Iris pigment epithelial cell (primary cell): ENCODE measurements around the gene GSTM3.
"Not testable (repeated sequence)": the region's sequence is repeated elsewhere in the genome, so short reads cannot be mapped to it uniquely, and the experiment has no call there.

Experiments used
- DNase-seq: peaks from one replicate; pipeline ENCODE4 v3.0.0-alpha.2; 2011; ENCODE audit warnings: low read depth

Gene GSTM3

GRCh38 chr1:109726728-109727373 lies 14.0 kb downstream of the GSTM3 start:
- no peak for DNase-seq

- DNase-seq: no peak
Observed at GRCh38 chr1:109726007-109726406, 14.8 kb downstream of the GSTM3 start.

- DNase-seq: no peak
Observed at GRCh38 chr1:109725510-109725909, 15.3 kb downstream of the GSTM3 start.

- DNase-seq: no peak
Observed at GRCh38 chr1:109724933-109725332, 15.9 kb downstream of the GSTM3 start.

GRCh38 chr1:109722908-109723691 lies 17.7 kb downstream of the GSTM3 start:
- no peak for DNase-seq

GRCh38 chr1:109721971-109722370 lies 18.9 kb downstream of the GSTM3 start:
- no peak for DNase-seq

- DNase-seq: peak; percentile 45
Observed at GRCh38 chr1:109721042-109721441, 19.8 kb downstream of the GSTM3 start.

- DNase-seq: peak; percentile 52
Observed at GRCh38 chr1:109719337-109719837, 21.5 kb downstream of the GSTM3 start.

- DNase-seq: peak; percentile 15
Observed at GRCh38 chr1:109718495-109718894, 22.3 kb downstream of the GSTM3 start.

GRCh38 chr1:109717729-109718128 lies 23.1 kb downstream of the GSTM3 start:
- DNase-seq: no peak

GRCh38 chr1:109716570-109717090 lies 24.2 kb downstream of the GSTM3 start:
- DNase-seq: no peak

- DNase-seq: no peak
Observed at GRCh38 chr1:109716121-109716520, 24.7 kb downstream of the GSTM3 start.

- DNase-seq: no peak
Observed at GRCh38 chr1:109714661-109715372, 26.0 kb downstream of the GSTM3 start.

GRCh38 chr1:109713636-109714035 lies 27.2 kb downstream of the GSTM3 start:
- no peak for DNase-seq

- DNase-seq: no peak
Observed at GRCh38 chr1:109712321-109712864, 28.4 kb downstream of the GSTM3 start.

GRCh38 chr1:109711593-109712320 lies 29.1 kb downstream of the GSTM3 start, which contains the start of gene GSTM5:
GSTM5 (plus strand) TSS chr1:109712251; CDS start chr1:109712313, 62 bp downstream.
- DNase-seq: not testable (repeated sequence)

- not testable (repeated sequence) for DNase-seq
Observed at GRCh38 chr1:109709822-109710221, 31.0 kb downstream of the GSTM3 start.

- DNase-seq: not testable (repeated sequence)
Observed at GRCh38 chr1:109708949-109709348, 31.9 kb downstream of the GSTM3 start.

- DNase-seq: no peak
Observed at GRCh38 chr1:109705411-109705810, 35.4 kb downstream of the GSTM3 start.

GRCh38 chr1:109704173-109704572 lies 36.7 kb downstream of the GSTM3 start:
- no peak for DNase-seq

GRCh38 chr1:109702940-109703339 lies 37.9 kb downstream of the GSTM3 start:
- DNase-seq: not testable (repeated sequence)
